Endothelial cell (in vitro differentiated cells): ENCODE data around the gene MANEAL. TPM values are rescaled to one million over a fixed set of nuclear protein-coding genes. Genes with fewer than 3 reads are reported as not detected.

Source experiments
- DNase-seq: peaks from one replicate; pipeline ENCODE4 v3.0.0; 2021; ENCODE audit warnings: low spot score
- H3K27ac Mint-ChIP-seq: one replicate; pipeline ENCODE4 v1.8.0; 2021; ENCODE audit warnings: mixed read lengths, inconsistent platforms; ENCODE audit not compliant: unreplicated experiment
- H3K27me3 Mint-ChIP-seq: one replicate; pipeline ENCODE4 v1.8.0; 2021; ENCODE audit warnings: mild to moderate bottlenecking, moderate library complexity, mixed read lengths, inconsistent platforms; ENCODE audit not compliant: unreplicated experiment
- H3K36me3 Mint-ChIP-seq: one replicate; pipeline ENCODE4 v1.8.0; 2021; ENCODE audit warnings: mild to moderate bottlenecking, low read depth, mixed read lengths, inconsistent platforms; ENCODE audit not compliant: unreplicated experiment
- H3K4me1 Mint-ChIP-seq: one replicate; pipeline ENCODE4 v1.8.0; 2021; ENCODE audit warnings: mild to moderate bottlenecking, mixed read lengths, inconsistent platforms; ENCODE audit not compliant: unreplicated experiment
- H3K4me3 Mint-ChIP-seq: one replicate; pipeline ENCODE4 v1.8.0; 2021; ENCODE audit warnings: mild to moderate bottlenecking, mixed read lengths, inconsistent platforms; ENCODE audit not compliant: unreplicated experiment
- H3K9me3 Mint-ChIP-seq: one replicate; pipeline ENCODE4 v1.8.0; 2021; ENCODE audit warnings: mixed read lengths, inconsistent platforms; ENCODE audit not compliant: unreplicated experiment
- long read RNA-seq: library from polyadenylated mRNA; unstranded; transcript quantifications from one replicate; pipeline ENCODE4 v2.0.0, GENCODE V29; 2020; ENCODE audit not compliant: unreplicated experiment
- total RNA-seq: library from RNA; stranded (reverse); fragmentation: NEBNext Ultra II Directional; extraction: Animal tissue kit (Norgen Biotek cat#: 25700); gene quantifications from one replicate; pipeline ENCODE4 v1.2.1, GENCODE V29; 2021; ENCODE audit not compliant: unreplicated experiment
- TF ChIP-seq, protein P1 (sequence below): fragments of 200-600 bp; sonication (generic); IDR thresholded peaks from one replicate; pipeline ENCODE4 v1.5.0; 2021; ENCODE audit warnings: antibody characterized with exemption; ENCODE audit not compliant: unreplicated experiment

MANEAL gene, protein sequence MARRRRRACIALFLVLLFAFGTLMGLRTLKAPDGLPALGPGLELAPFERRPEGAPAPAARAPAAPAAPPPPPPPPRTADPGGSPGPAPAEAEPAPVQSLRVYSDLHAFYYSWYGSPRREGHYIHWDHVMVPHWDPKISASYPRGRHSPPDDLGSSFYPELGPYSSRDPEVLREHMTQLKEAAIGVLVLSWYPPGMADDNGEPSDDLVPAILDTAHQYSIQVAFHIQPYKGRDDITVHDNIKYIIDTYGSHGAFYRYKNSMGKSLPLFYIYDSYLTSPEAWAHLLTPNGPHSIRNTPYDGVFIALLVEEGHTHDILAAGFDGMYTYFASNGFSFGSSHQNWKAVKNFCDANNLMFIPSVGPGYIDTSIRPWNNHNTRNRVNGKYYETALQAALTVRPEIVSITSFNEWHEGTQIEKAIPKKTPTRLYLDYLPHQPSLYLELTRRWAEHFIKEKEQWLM
- 0.36 TPM for total RNA-seq
- long read RNA-seq: 0 reads

DNA sequence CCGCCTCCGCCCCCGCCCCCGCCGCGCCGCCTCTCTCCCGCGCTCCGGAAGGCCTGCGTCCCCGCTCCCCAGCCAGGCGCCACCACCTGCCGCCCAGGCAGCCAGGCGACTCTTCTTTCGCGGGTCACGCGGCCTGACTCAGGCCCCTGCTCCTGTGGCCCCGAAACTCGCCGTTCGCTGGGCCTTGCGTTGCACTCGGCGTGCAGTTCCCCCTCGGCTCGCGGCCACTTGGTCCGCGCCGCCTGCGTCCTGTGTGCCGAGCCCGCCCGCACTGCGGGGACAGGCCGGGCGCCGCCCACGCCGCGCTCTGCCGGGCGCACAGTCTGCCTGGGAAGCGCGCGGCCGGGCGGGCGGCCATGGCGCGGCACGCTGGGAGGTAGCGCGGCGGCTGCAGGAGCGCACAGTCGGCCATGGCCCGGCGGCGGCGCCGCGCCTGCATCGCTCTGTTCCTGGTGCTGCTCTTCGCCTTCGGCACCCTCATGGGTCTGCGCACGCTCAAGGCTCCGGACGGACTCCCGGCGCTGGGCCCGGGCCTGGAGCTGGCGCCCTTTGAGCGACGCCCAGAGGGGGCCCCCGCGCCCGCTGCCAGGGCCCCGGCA, at the start of gene MANEAL:
TSS of gene MANEAL (plus strand) at position 75 of the 599 bp plus-strand sequence. CDS start at position 411, 336 bp downstream.
- Mint-ChIP-seq H3K4me1 (no peaks in the 10 kb centered on the region), H3K36me3 (peaks cover under 1% of the 10 kb centered on the region), H3K9me3 (no peaks in the 10 kb centered on the region), H3K27me3 (peaks cover 12% of the 10 kb centered on the region), H3K27ac (no peak within 1 kb of the TSS), H3K4me3 (peak within 1 kb of the TSS; percentile 56)
- TF ChIP-seq, protein P1, sequence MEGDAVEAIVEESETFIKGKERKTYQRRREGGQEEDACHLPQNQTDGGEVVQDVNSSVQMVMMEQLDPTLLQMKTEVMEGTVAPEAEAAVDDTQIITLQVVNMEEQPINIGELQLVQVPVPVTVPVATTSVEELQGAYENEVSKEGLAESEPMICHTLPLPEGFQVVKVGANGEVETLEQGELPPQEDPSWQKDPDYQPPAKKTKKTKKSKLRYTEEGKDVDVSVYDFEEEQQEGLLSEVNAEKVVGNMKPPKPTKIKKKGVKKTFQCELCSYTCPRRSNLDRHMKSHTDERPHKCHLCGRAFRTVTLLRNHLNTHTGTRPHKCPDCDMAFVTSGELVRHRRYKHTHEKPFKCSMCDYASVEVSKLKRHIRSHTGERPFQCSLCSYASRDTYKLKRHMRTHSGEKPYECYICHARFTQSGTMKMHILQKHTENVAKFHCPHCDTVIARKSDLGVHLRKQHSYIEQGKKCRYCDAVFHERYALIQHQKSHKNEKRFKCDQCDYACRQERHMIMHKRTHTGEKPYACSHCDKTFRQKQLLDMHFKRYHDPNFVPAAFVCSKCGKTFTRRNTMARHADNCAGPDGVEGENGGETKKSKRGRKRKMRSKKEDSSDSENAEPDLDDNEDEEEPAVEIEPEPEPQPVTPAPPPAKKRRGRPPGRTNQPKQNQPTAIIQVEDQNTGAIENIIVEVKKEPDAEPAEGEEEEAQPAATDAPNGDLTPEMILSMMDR: no peak
- peak; percentile 47 for DNase-seq

DNA sequence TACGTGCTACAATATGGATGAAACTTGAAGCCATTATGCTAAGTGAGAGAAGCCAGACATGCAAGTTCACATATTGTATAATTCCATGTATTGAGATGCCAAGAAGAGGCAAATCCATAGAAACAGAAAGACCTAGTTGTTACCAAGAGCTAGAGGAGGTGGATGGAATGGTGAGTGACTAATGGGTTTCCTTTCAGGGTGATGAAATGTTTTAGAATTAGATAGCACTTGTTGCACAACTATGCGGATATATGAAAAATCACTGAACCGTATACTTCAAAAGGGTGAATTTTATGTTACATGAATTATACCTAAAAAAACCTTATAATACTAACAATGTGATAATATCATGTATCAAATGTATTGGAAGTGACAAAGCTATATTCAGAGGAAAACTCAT, 46.8 kb upstream of the MANEAL start:
- Mint-ChIP-seq H3K36me3 (peaks cover 4% of the 10 kb centered on the region), H3K27me3 (peaks cover 4% of the 10 kb centered on the region), H3K4me3 (no peak overlapping the region), H3K4me1 (peaks cover under 1% of the 10 kb centered on the region), H3K27ac (no peak overlapping the region), H3K9me3 (no peaks in the 10 kb centered on the region)
- DNase-seq: no peak
- TF ChIP-seq, protein P1: no peak

DNA sequence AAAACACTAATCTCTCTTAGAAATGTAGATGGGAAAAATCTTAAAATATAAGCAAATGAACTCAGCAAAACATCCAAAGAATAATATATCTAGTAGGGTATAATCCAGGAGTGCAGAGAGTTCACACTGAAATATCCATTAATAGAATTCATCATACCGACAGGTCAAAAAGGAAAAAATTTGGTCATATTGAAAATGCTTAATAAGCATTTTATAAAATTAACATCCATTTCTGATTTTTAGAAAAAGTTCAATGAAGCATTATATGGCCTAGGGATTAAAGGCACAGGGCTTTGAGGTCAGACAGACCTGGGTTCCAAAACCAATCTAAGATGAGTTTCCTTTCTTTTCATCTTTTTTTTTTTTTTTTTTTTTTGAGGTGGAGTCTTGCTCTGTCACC, 45.1 kb upstream of the MANEAL start:
- Mint-ChIP-seq H3K36me3 (peaks cover 4% of the 10 kb centered on the region), H3K27me3 (peaks cover 8% of the 10 kb centered on the region), H3K4me3 (no peak overlapping the region), H3K27ac (no peak overlapping the region), H3K9me3 (no peaks in the 10 kb centered on the region), H3K4me1 (peaks cover 6% of the 10 kb centered on the region)
- no peak for DNase-seq
- TF ChIP-seq, protein P1: no peak

DNA sequence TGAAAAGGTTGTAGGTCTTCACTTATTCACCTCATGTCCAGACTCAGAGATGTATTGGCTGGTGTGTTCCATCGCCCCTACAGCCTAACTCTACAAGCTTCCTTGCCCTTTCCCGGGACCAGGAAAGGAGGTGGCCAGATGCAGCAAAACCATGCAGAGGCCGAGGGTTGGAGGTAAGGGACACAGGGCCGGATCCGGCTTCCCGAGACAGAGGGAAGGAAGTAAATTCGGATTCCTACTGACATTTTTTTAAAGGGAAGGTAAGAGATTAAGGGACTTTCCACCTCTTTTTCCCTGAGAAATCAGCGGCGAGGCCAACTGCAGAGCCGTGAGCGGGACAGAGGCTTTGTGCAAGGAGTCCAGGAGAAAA, 41.4 kb upstream of the MANEAL start:
- Mint-ChIP-seq H3K4me1 (peaks cover 6% of the 10 kb centered on the region), H3K9me3 (no peaks in the 10 kb centered on the region), H3K27ac (no peak overlapping the region), H3K4me3 (peak overlapping the region; percentile 47), H3K27me3 (peaks cover 15% of the 10 kb centered on the region), H3K36me3 (peaks cover 3% of the 10 kb centered on the region)
- DNase-seq: no peak
- TF ChIP-seq, protein P1: no peak
